Gastrocnemius medialis (tissue), 4 donors: ENCODE data around the gene GTF3C1.

Experiments
- CTCF ChIP-seq, 5 experiments: fragments of 450-650 bp in 3 of 5; fragments of 200-600 bp in 2 of 5; sonication (generic) in 2 of 5; IDR thresholded peaks in 4 of 5; conservative IDR thresholded peaks in 1 of 5; 1 replicate in 4 of 5; 2 replicates in 1 of 5; pipeline ENCODE4 v1.5.1; 2016 to 2019; ENCODE audit warnings: antibody characterized with exemption in 5 of 5, mild to moderate bottlenecking in 3 of 5, moderate library complexity in 3 of 5
- POLR2A ChIP-seq, 2 donors: fragments of 450-650 bp; IDR thresholded peaks; one replicate each; pipeline ENCODE4 v1.6.1; 2017; ENCODE audit warnings: antibody characterized with exemption in 2 of 2, mild to moderate bottlenecking in 2 of 2, moderate library complexity in 2 of 2

- TF ChIP-seq CTCF (IDR thresholded peaks at IDR 0.05 in 4 of 5, conservative IDR thresholded peaks at IDR 0.05 in 1 of 5) (no peak), POLR2A (IDR thresholded peaks at IDR 0.05) (no peak)
Observed at GRCh38 chr16:27583634-27584033, 33.9 kb upstream of the GTF3C1 start.
